Activated T-helper 9 cell treated with anti-CD3 and anti-CD28 coated beads, Interleukin-2, amount 50 U/mL, for 16 hours (primary cell): ENCODE data around the gene KRT23.
A peak's percentile ranks its signal among the peaks of the same experiment; 100 is the strongest.

Experiments
- DNase-seq: peaks from one replicate; pipeline ENCODE4 v3.0.0-alpha.2; 2020; ENCODE audit warnings: low read depth

The KRT23 gene

GRCh38 chr17:40909351-40909750, 28.1 kb downstream of the KRT23 start:
- DNase-seq: peak; percentile 40

- no peak for DNase-seq
These were observed 30.8 kb downstream of the KRT23 start for GRCh38 chr17:40906613-40907012.

GRCh38 chr17:40905370-40905769, 32.1 kb downstream of the KRT23 start:
- no peak for DNase-seq

DNA sequence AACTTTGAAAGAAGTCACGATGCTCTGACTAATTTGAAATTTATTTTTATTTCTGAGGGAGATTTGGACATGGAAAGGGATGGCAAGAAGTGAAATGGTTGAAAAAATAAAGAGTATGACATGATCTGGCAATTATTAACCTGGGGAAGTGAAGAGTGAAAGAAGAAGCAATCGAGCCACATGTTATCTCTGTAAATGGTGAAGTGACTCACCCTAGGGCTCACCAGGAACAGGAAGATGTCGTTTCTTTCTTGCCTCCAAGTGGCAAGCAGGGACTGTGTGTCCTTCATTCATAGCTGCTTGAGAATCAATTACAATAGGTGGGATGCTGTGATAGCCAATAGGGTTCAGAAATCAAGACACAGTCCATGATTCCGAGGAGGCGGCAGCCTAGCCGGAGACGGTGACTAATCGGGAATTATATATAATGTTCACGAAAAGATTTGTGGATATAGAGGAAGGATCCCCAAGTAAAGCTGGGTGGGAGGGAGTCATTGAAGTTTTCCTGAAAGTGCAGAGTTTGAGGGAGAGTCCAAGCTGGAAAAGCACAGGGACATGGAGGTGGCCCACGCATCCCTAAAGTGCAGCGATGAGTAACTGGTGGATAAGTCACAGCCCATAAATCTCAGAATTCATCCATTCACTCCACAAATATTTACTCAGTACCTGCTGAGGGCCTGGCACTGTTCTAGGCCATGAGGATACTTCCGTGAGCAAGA, 34.2 kb downstream of the KRT23 start:
- no peak for DNase-seq

DNA sequence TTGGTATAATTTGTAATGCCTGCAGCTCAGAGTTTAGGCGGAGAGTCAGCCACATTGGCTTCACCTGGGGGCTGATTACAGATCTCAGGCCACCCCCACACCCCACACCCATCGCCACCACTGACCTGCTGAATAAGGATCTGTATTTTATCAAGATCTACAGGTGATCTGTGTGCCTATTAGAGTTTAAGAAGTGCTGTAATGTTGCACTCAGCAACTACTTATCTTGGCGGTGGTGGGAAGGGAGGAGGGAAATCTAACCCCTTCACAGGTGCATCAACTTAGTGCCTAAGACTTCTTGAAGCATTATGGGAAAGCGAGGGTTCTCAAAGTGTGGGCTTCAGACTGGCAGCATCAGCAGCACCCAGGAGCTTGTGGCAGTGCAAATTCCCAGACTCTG, 34.9 kb downstream of the KRT23 start:
- DNase-seq: no peak

DNA sequence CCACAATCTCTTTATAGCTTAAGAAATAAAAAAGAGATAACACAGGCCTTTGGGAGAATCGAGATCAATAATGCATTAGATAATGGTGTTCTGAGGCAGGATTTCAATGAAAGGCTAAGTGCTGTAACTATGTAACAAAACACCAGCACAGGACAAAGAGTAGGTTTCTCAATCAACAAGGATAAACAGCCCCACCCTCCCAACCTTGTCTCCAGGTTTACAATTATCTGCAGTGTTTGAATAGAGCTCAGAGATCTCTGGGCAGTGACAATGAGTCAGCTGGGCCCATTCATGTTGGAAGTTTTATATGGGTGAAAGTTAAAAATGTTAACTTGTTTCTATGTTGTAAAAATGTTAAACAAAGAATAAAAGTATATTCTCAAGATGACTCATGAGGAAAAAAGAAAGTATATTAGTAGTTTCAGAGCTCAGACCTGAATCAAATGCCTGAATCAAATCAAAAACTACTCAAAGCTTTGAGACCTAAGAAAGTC, 35.4 kb downstream of the KRT23 start:
- no peak for DNase-seq

DNA sequence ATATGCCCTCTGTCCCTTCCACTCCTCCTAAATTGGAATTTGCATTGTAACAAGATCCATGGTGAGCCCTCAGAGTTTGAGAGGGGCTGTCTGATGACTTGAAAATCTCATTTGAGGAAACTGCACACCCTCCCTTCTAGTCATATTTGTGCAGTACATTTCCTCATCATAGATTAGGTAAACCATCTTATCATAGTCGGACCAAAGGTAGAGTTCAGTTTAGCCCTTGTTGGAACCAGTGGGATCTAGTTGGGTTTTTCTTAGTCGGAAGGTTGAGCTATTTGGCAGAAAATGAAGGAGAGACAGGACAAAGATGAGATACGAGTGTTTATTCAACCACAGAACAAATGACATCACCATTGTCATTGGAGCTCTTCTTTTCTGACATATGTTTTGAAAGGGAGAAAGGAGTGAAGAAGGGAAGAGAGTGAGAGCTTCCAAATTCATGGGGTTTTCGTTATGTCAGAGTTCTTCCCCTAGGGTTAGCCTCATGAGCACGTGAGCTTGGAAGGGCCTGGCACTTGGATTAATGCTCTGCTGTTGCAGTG, 36.6 kb downstream of the KRT23 start:
- DNase-seq: no peak

DNA sequence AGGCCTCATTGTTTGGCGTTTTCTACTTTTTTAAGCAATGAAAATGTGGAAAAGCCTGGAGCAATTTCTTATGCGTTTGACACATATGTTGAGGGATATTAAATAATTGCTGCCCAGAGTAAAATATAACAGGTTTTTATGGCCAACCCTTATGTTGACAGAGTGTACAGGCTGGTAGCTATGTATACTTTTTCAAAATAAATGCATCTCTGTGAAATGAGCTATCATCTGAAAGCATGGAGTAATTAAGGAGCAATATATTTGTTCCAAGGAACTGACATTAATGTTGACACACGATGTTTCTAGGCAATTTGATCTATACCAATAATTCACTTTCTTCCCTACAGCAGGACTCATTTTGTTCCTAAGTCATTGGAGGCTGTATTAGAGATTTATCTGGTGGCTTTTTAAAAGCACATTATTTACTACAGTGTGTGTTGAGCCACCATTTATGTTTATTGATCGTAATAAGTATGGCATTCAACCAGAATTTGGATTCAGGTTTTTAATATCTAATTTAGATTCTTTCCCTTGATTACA, 40.5 kb downstream of the KRT23 start:
- no peak for DNase-seq

DNA sequence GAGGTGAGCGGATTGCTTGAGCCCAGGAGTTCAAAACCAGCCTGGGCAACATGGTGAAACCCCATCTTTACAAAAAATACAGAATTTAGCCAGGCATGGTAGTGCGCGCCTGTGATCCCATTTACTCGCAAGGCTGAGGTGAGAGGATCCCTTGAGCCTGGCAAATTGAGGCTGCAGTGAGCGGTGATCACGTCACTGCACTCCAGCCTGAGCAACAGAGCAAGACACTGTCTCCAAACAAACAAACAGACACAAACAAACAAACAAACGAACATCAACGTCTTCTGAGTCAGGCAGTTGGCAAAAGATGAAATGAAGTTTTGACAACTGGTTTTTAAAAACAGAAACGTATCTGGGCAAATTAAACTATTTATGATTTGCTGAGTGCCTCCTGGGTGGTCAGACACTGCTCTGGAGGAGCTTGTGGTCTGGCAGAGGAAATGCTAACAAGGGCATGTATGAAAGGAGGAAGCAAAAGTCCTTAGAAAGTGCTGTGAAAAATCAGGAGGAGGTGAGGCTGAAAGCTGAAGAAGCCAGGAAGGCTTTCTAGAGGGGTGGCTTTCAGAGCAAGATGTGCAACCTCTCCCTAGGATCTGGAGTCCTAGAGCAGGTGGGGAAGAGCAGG, 42.2 kb downstream of the KRT23 start:
- DNase-seq: no peak

GRCh38 chr17:40888196-40888720, 49.2 kb downstream of the KRT23 start:
- DNase-seq: no peak

GRCh38 chr17:40886090-40886489, 51.4 kb downstream of the KRT23 start:
- no peak for DNase-seq

- no peak for DNase-seq
These were observed 52.5 kb downstream of the KRT23 start, which contains the start of gene KRT20 for GRCh38 chr17:40884708-40885512. Gene KRT20, minus strand, starts transcription at chr17:40885242. Its CDS starts 57 bp downstream, at chr17:40885185.

GRCh38 chr17:40883626-40884334, 53.7 kb downstream of the KRT23 start:
- DNase-seq: no peak

DNA sequence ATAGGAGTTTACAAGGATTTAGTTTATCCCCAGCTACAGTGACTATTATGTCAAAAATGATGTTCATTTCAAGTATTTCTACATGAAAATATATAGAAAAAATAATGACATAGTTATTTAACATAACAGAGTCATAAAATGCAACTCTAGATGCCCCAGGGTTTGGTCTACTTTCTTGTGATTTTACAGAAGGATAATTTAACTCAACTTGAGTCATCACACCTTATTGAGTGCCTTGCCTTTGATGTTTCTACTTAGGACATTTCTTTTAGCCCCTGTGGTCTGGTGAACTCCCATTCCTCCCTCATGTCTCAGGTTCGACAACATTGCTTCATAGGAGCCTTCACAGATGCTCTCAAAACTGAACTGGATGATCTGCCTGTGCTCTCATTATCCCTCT, 54.4 kb downstream of the KRT23 start:
- DNase-seq: no peak

DNA sequence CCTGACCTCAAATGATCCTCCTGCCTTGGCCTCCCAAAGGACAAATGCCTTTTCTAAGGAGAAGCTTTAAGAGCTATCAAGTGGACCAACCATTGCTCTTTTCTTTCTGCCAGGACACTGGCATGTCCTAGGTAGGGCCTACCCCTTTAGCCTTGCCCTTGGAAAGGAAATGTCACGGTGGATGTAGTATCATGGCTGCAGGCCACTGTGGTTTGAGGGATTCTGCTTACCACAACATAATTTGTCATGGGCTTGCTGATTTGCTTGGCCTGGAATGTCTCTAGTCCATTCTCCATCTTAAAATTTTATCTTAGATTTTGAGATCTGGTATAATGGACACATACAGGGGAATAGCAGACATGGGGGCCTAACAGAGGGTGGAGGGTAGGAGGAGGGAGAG, 58.4 kb downstream of the KRT23 start:
- no peak for DNase-seq

DNA sequence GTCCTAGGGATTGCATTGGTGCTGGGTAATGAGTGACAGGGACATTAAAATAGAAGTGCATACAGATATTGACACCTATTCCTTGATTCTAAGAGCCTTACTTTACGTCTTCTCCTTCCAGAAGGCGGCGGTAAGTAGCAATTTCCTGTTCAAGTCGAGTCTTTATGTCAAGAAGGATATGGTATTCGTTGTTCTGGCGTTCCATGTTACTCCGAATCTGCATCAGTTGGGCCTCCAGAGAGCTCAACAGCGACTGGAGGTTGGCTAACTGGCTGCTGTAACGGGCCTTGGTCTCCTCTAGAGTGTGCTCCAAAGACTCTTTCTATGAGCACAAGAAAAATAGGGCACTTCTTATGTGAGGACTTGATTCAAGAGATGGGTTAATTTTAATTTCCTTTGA, 59.4 kb downstream of the KRT23 start:
- DNase-seq: no peak

DNA sequence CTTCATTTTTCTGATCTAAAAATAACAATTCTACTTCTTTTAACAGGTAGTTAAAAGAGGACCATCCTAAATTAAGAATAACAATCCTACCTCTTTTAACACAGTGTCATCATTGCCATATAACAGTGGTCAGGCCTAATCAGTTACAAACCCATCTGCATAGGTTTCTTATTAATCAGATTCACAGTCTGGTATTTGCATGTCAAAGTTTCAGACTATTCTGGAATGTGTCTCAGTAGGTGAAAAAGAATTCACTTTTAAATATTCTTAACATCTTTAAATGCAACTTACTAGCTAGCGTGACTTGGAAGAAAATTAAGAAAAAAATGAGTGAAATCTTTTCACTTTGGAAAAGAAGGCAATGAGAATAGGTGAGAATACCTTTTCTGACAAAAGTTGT, 63.6 kb downstream of the KRT23 start:
- no peak for DNase-seq

DNA sequence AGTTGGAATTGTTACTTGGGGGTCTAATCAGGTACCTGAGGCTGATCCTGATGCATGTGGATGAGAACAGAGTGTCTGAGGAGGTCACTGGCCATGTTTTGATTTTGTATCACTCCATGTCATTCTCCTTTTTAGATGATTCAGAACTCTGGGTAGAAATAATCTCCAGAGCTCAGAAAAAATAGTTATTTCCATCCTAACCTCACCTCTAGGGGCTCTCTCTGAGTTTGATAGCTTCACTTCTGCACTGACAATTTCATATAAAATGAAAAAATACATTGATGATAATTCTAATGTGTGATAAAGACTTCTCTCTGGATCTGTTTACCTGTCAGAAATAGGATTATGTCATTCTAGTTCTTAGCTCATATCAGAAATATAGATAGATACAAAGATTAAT, 64.2 kb downstream of the KRT23 start:
- no peak for DNase-seq
